Right lobe of liver (tissue), 4 donors: ENCODE results near the gene PRKAR2B.

Source experiments
- POLR2A ChIP-seq: fragments of 450-650 bp; IDR thresholded peaks from one replicate; pipeline ENCODE4 v1.6.1; 2017; ENCODE audit warnings: antibody characterized with exemption, mild to moderate bottlenecking
- TF ChIP-seq, protein P1 (sequence below), 4 donors: fragments of 200-600 bp in 3 of 4; fragments of 450-650 bp in 1 of 4; IDR thresholded peaks; one replicate each; pipeline versions ENCODE4 v1.5.1 to v1.8.0; 2016 to 2022; ENCODE audit warnings: antibody characterized with exemption in 4 of 4, mild to moderate bottlenecking in 2 of 4
- donor health status: DM: no; HTN: no; CAD: no.
- donor health status: DM: no; HTN: no; CAD: no.
- donor health status: DM: no; HTN: yes; CAD: no.

DNA sequence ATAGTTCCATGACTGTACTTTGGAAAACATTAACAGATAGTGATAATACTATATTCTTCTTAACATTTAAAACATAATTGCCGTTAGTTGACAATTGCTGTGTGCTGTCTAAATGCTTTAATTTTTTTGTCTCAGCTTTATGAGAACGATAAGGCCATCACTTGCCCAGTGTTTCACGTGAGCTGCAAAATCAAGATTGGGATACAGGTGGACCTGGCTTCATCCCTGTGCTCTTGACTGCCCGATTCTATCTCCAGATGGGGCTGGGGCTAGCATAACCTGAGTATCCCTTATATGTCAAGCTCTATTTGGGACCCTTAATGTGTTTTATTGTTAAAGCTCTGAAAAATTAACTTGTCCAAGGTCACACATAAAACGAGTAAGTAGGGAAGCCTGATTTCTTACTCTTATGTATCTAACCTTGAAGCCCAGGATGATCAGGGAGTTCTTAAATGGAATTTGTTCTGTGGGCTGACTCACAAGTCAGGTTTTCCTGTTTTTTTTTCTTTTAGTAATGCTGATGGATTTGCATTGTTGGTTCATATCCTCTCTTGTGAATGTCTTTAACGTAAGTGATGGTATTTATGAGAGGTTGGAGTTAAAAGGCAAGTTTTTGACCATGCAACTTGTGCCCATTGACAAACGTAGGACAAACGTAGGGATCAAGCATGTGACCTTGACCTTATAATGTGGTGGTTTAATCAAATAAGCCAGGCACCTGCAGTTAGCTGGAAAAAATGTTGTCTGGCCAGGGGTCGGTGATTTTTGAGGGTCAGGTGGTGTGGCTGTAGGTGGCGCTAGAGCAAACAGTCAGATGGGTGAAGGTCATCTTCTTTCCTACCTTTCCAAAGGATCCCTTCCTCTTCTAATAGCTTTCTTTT, 3.6 kb downstream of the PRKAR2B start:
- no peak for TF ChIP-seq POLR2A
- TF ChIP-seq, protein P1, sequence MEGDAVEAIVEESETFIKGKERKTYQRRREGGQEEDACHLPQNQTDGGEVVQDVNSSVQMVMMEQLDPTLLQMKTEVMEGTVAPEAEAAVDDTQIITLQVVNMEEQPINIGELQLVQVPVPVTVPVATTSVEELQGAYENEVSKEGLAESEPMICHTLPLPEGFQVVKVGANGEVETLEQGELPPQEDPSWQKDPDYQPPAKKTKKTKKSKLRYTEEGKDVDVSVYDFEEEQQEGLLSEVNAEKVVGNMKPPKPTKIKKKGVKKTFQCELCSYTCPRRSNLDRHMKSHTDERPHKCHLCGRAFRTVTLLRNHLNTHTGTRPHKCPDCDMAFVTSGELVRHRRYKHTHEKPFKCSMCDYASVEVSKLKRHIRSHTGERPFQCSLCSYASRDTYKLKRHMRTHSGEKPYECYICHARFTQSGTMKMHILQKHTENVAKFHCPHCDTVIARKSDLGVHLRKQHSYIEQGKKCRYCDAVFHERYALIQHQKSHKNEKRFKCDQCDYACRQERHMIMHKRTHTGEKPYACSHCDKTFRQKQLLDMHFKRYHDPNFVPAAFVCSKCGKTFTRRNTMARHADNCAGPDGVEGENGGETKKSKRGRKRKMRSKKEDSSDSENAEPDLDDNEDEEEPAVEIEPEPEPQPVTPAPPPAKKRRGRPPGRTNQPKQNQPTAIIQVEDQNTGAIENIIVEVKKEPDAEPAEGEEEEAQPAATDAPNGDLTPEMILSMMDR (IDR thresholded peaks at IDR 0.05), result no peak
